HK-2 (cell line): ENCODE data around the gene DHX36.

ENCODE experiments used
- DNase-seq: peaks from one replicate; pipeline ENCODE4 v3.0.0-alpha.2; 2018; ENCODE audit not compliant: unreplicated experiment

The DHX36 gene

DNA sequence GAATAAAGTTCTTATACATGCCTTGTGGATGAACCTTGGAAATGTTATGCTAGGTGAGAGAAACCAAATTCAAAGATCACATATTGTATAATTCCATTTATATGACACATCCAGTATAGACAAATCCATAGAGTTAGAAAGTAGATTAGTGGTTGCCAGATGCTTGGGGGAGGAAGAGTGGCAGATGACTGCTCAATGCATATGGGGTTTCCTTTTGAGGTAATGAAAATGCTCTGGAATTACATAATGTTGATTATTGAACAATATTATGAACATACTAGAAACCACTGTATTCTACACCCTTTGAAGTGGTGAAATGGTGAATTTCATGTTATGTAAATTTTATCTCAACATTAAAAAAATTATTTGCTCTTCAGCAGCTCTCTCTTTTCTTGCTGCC is 100.8 kb downstream of the DHX36 start:
- no peak for DNase-seq
